Measurements from ENCODE around the gene SMIM5.

GRCh38 chr17:75640556-75641119 is 7.4 kb downstream of the SMIM5 start:
- TF ChIP-seq, protein P1, sequence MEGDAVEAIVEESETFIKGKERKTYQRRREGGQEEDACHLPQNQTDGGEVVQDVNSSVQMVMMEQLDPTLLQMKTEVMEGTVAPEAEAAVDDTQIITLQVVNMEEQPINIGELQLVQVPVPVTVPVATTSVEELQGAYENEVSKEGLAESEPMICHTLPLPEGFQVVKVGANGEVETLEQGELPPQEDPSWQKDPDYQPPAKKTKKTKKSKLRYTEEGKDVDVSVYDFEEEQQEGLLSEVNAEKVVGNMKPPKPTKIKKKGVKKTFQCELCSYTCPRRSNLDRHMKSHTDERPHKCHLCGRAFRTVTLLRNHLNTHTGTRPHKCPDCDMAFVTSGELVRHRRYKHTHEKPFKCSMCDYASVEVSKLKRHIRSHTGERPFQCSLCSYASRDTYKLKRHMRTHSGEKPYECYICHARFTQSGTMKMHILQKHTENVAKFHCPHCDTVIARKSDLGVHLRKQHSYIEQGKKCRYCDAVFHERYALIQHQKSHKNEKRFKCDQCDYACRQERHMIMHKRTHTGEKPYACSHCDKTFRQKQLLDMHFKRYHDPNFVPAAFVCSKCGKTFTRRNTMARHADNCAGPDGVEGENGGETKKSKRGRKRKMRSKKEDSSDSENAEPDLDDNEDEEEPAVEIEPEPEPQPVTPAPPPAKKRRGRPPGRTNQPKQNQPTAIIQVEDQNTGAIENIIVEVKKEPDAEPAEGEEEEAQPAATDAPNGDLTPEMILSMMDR (IDR thresholded peaks at IDR 0.05; ENCODE audit: poor library complexity, severe bottlenecking), result no peak
- no peak for TF ChIP-seq RAD21 (conservative IDR thresholded peaks at IDR 0.05)
- no peak for TF ChIP-seq MXI1 (conservative IDR thresholded peaks at IDR 0.05; ENCODE audit: poor library complexity, severe bottlenecking)
- TF ChIP-seq, protein P2, sequence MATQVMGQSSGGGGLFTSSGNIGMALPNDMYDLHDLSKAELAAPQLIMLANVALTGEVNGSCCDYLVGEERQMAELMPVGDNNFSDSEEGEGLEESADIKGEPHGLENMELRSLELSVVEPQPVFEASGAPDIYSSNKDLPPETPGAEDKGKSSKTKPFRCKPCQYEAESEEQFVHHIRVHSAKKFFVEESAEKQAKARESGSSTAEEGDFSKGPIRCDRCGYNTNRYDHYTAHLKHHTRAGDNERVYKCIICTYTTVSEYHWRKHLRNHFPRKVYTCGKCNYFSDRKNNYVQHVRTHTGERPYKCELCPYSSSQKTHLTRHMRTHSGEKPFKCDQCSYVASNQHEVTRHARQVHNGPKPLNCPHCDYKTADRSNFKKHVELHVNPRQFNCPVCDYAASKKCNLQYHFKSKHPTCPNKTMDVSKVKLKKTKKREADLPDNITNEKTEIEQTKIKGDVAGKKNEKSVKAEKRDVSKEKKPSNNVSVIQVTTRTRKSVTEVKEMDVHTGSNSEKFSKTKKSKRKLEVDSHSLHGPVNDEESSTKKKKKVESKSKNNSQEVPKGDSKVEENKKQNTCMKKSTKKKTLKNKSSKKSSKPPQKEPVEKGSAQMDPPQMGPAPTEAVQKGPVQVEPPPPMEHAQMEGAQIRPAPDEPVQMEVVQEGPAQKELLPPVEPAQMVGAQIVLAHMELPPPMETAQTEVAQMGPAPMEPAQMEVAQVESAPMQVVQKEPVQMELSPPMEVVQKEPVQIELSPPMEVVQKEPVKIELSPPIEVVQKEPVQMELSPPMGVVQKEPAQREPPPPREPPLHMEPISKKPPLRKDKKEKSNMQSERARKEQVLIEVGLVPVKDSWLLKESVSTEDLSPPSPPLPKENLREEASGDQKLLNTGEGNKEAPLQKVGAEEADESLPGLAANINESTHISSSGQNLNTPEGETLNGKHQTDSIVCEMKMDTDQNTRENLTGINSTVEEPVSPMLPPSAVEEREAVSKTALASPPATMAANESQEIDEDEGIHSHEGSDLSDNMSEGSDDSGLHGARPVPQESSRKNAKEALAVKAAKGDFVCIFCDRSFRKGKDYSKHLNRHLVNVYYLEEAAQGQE (IDR thresholded peaks at IDR 0.05; ENCODE audit: borderline replicate concordance), result no peak
- no peak for TF ChIP-seq EP300 (conservative IDR thresholded peaks at IDR 0.05; ENCODE audit: poor library complexity, severe bottlenecking)
- no peak for TF ChIP-seq EZH2 (IDR thresholded peaks at IDR 0.05; ENCODE audit: borderline replicate concordance, insufficient read depth, low read length, poor library complexity, severe bottlenecking)
- no peak for TF ChIP-seq SMC3 (conservative IDR thresholded peaks at IDR 0.05; ENCODE audit: poor library complexity)
- TF ChIP-seq POLR2AphosphoS5 (IDR thresholded peaks at IDR 0.05), result no peak
